ENCODE data around the gene KRI1. TPM values are rescaled to one million over a fixed set of nuclear protein-coding genes. Genes with fewer than 3 reads are reported as not detected.

KRI1 gene
- total RNA-seq: 8.6 and 11.2 TPM in 2 replicates

GRCh38 chr19:10565567-10566407, at the start of gene KRI1:
Gene KRI1 (minus strand): TSS chr19:10566010. CDS start chr19:10565999, 11 bp downstream.
- DNase-seq: peak; percentile 97

GRCh38 chr19:10612499-10613119, 46.8 kb upstream of the KRI1 start:
- peak; percentile 12 for DNase-seq

DNA sequence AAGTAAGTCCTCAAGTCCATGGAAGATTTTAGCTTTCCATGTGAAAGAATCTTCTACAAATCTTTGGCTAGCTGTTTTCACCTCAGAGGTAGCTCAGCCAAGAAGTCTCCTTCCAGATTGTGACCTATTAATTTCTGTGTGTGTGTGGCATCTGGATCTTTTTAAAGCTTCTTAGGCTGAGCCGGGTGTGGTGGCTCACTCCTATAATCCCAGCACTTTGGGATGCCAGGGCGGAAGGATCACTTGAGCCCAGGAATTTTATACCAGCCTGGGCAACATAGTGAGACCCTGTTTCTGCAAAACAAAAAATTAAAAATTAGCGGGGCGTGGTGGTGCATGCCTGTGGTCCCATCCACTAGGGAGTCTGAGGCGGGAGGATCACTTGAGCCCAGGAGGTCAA, 46.1 kb upstream of the KRI1 start:
- DNase-seq: no peak

- peak; percentile 77 for DNase-seq
These were observed 38.7 kb upstream of the KRI1 start for GRCh38 chr19:10604460-10604980.

DNA sequence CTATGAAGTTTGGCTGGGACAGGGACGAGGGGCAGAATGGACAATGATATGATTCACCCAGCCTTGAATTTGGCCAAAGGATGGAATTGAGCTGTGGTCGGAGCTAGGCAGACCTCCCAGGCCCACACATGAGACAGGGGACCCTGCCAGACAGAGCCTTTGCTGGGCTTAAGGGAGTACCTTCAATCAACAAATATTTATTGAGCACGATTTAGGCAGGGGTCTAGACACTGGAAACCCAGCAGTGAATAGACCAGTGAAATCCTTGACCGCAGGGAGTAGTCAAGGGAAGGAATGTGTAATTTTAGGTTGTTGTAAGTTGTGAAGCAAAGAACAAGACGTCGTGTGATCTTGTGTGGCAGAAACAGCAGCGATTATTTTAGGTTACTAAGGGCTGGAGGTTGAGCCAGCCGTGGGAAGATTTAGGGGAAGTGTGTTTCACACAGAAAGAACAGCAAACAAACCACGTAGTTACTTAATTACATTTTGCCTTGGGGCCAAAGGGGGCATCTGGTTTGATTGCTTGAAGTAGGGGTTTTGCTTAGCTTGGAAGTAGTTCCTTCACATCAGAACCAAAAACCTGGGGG, 38.2 kb upstream of the KRI1 start:
- peak; percentile 85 for DNase-seq

DNA sequence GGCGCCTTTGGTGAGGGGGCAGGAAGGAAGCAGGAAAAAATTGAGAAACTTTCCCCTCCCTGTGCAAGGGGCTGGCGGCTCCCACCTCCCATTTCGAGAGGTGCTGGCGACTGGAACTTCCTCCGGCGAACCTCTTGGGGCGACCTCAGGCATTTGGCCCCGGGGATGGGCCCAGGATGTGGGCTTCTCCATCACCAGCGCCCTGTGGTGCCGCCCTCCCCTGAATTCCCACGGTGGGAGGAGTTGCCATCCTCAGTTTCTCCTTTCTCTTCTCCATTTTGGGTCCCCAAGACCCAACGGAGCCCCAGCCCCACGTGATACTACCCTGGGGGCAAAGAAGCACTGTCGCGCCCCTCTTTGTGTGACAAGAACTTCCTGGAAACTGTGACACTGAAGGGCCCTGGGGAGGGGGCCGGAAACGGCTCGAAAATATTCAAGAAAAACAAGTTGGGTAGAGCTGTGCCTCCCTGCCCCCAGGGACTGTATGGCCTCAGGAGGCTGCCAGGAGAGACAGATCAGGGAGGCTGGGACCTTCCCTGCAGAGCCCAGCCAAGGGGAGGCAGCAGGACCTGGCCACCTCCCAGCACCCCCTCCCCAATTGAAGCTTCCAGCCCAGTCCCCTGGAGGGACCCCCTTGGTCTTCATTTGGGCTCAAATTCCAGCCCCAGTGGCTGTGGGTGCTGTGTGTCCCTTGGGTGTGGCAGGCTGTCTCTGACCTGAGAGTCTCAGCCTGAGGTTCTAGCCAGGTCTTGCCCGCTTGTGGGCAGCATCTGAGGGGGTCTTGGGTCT, 37.5 kb upstream of the KRI1 start:
- peak; percentile 53 for DNase-seq

DNA sequence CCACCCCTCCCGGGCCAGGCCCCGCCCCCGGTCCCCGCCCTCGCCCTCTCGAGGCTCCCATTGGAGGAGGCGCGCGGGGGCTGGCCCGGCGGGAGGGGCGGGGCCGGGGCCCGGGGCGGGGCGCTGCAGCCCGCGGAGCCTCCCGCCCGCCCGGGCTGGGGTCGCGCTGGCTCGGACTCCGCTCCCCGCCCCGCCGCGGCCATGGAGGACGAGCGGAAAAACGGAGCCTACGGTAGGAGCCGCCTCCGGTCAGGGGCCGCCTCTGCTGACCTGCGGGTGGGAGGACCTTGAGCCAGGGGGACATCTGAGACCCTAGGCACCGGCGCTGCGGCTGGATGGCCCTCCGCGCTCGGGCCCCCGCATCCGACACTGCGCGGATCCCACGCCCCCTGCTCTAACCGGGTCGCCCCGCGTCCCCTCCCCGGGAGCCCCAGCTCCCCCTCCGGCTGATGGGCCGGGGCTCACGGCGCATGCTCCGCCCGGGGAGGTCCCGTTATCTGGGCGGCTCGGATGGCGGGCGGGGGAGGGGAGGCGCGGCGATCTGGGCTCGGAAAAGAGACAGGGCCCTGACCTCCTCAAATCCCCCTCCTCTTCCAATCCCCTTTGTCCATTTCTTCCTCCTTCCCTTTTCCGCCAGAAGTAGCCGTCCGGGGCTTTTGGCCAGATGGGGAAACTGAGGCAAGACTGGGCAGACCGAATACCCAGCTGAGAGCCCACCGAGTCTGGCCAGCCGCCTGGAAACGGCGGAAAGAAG, 36.7 kb upstream of the KRI1 start:
- DNase-seq: peak; percentile 85

DNA sequence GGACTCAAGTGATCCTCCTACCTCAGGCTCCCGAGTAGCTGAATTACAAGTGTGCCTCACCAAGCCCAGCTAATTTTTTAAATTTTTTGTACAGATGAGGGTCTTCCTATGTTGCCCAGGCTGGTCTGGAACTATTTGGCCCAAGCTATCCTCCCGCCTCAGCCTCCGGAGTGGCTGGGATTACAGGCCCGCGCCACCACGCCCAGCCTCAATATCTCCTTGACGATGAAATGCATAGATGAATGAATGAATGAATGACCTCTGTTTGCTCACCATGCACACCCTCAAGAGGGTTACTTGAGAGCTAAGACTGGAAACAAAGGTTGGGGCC, 36.2 kb upstream of the KRI1 start:
- DNase-seq: no peak

DNA sequence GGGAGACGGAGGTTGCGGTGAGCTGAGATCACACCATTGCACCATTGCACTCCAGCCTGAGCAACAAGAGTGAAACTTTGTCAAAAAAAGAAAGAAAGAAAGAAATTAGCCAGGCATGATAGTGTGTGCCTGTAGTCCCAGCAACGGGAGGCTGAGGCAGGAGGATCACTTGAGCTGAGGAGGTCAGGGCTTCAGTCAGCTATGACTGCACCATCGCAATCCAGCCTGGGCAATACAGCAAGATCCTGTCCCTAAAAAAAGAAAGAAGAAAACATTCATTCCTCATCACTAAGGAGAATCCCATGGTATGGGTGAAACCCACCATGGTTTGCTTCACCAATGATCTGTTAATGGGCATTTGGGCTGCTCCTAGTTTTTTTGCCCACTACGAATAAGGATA, 34.3 kb upstream of the KRI1 start:
- no peak for DNase-seq

- DNase-seq: no peak
These were observed 28.2 kb upstream of the KRI1 start for GRCh38 chr19:10593820-10594637.

DNA sequence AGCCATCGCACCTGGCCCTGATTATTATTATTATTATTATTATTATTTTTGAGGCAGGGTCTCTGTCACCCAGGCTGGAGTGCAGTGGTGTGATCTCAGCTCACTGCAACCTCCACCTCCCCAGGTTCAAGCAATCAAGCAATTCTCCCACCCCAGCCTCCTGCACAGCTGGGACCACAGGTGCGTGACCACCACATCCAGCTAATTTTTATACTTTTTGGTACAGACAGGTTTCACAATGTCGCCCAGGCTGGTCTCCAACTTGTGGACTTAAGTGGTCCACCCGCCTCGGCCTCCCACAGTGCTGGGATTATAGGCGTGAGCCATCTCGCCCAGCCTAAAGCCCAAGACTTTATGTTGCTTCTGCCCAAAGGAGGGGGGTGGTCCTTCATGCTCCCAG, 27.3 kb upstream of the KRI1 start:
- no peak for DNase-seq

- no peak for DNase-seq
These were observed 22.0 kb upstream of the KRI1 start for GRCh38 chr19:10587839-10588150.

DNA sequence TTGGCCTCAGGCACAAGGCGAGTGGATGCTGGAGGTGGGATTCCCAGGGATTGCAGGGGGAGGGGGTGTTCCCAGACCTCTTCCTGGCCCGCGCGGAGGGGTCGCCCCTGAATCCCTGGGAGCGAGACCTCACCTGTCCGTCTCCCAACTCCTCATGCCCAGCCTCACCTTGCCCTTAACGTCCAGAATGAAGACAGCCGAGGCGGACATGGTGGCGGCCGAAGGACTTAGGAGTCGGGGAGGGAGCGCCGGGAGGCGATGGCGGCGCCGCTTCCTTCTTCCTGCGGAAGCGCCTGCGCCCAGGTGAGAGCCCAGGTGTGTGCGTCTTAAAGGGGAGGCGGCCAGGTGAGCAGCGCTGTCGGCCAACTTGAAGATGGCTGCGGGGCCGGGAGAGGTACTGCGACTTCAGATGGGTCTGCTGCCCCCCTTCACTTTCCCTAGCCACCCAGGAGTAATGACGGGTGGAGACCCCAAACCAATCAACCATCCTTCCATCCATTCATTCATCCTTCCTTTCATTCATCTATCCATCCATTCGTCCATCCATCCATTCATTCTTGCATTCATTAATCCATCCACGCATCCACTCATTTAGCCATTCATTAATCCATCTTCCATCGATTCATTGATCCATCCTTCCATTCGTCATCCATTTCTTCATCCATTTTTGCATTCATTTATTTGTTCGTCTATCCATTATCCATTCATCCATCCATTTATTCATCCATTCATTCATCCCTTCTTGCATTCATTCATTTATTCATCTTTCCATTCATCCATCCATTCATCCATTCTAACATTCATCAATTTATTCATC, 21.4 kb upstream of the KRI1 start, which contains the start of gene AP1M2:
Gene AP1M2, minus strand, starts transcription at position 291 of the 817 bp plus-strand sequence. Its CDS starts 81 bp downstream, at position 210.
- no peak for DNase-seq

- DNase-seq: no peak
These were observed 20.6 kb upstream of the KRI1 start for GRCh38 chr19:10586396-10586795.

DNA sequence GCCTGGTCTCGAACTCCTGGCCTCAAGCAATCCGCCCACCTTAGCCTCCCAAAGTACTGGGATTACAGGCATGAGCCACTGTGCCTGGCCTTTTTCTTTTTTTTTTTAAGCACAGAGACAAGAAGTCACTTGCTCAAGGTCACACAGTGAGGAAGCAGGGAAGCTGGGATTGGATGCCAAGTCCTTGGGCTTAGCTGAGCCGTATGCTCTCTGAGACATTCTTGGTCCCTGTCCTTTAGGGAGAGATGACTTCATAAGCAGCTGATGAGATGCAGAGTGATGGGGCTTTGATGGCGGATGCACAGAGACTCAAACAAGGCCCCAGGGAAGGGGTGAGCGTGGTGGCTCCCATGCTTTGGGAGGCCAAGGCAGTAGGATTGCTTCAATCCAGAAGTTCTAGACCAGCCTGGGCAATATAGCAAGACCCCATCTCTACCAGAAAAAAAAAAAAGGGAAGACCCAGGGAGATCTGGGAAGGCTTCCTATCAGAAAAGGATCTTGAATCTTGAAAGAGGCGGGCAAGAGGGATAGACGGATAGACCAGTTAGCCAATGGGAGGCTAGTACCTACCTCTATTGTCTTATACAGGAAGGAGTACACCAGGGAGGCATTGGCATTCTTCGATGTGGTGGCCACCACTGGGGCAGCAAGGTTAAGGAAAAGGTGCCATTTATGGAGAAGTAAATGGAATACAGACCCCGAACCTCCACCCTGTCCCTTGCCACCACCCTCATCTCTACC, 17.4 kb upstream of the KRI1 start:
- DNase-seq: peak; percentile 38

DNA sequence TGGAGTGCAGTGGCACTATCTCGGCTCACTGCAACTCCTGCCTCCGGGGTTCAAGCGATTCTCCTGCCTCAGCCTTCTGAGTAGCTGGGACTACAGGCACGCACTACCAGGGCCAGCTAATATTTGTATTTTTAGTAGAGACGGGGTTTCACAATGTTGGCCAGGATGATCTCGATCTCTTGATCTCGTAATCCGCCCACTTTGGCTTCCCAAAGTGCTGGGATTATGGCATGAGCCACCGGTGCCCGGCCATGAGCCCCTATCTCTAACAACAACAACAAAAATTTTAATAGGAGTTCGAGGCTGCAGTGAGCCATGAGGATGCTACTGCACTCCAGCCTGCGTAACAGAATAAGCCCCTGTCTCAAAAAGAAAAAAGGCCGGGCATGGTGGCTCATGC, 16.3 kb upstream of the KRI1 start:
- DNase-seq: no peak

DNA sequence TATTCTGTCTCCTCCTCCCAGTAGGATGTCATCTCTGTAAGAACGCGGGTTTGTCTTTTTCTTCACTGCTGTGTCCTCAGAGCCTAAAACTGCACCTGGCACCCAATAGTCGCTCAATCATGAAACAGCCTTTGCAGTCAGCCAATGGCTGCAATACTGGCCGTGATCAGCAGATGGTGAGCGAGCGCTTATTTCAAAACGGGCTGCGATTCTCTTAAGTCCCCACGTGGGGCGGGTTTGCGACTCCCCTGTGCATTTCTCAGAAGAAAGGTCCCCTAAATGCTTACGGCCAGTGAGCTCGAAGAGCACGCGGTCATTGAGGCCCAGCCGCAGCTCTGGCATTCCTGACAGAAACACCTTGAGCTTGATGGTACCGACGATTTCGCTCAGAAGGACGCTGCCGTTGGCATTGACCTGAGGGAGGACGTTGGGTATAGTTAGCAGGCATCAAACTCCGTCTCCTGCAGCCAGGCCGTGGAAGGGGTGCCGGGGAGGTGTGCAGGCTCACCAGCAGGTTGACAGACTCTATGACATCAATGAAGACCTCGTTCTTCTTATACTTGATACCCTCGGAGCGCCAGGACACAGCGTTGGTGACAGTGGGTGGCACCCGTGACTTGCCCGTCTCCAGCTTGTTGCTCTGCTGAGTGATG, 15.3 kb upstream of the KRI1 start:
- DNase-seq: peak; percentile 97

DNA sequence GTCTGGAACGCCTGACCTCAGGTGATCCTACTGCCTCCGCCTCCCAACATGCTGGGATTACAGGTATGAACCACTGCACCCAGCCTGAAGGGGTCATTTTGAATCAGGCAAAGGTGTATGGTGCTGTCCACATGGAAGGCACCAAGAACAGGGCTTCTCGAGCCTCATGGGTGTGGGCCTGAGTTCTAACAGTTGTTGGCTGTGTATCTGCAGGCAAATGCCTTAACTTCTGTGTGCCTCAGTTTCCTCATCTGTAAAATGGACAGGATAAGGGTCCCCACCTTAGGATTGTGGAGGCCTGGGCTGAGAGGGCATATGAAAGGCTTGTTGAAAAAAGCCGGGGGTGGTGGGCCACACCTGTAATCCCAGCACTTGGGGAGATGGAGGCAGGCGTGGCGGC, 12.1 kb upstream of the KRI1 start:
- no peak for DNase-seq
